HG03469 (cell line): ENCODE data around the gene NAT8L.

Experiments used
- ATAC-seq: cut with Tn5 transposase; IDR thresholded peaks from one replicate; pipeline ENCODE4 v1.9.1; 2021; ENCODE audit warnings: mild to moderate bottlenecking, moderate library complexity, moderate number of reproducible peaks; ENCODE audit not compliant: unreplicated experiment

NAT8L gene

GRCh38 chr4:2062808-2063524 is 3.8 kb downstream of the NAT8L start:
- no peak for ATAC-seq

DNA sequence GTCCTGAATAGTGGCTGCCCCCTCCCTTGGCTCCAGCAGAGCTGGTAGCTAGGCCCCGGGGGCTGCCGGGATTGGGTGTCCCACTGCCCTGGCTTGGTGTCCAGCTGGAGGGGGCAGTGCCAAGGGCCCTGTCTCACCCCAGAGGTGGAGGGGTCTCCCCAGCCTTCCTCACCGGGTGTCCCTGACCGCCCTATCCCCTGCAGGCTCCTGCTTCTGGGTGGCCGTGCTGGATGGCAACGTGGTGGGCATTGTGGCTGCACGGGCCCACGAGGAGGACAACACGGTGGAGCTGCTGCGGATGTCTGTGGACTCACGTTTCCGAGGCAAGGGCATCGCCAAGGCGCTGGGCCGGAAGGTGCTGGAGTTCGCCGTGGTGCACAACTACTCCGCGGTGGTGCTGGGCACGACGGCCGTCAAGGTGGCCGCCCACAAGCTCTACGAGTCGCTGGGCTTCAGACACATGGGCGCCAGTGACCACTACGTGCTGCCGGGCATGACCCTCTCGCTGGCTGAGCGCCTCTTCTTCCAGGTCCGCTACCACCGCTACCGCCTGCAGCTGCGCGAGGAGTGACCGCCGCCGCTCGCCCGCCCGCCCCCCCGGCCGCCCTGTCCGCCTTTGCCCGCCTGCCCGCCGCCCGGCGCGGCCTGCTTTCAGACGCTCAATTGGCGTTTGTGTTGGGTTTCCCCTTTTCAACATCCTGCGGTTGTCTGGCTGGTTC is 4.6 kb downstream of the NAT8L start:
- no peak for ATAC-seq

GRCh38 chr4:2064276-2064991 is 5.3 kb downstream of the NAT8L start:
- ATAC-seq, result no peak

GRCh38 chr4:2065106-2065930 is 6.2 kb downstream of the NAT8L start:
- ATAC-seq, result no peak

- ATAC-seq, result no peak
These were observed 7.0 kb downstream of the NAT8L start for GRCh38 chr4:2066011-2066551.

DNA sequence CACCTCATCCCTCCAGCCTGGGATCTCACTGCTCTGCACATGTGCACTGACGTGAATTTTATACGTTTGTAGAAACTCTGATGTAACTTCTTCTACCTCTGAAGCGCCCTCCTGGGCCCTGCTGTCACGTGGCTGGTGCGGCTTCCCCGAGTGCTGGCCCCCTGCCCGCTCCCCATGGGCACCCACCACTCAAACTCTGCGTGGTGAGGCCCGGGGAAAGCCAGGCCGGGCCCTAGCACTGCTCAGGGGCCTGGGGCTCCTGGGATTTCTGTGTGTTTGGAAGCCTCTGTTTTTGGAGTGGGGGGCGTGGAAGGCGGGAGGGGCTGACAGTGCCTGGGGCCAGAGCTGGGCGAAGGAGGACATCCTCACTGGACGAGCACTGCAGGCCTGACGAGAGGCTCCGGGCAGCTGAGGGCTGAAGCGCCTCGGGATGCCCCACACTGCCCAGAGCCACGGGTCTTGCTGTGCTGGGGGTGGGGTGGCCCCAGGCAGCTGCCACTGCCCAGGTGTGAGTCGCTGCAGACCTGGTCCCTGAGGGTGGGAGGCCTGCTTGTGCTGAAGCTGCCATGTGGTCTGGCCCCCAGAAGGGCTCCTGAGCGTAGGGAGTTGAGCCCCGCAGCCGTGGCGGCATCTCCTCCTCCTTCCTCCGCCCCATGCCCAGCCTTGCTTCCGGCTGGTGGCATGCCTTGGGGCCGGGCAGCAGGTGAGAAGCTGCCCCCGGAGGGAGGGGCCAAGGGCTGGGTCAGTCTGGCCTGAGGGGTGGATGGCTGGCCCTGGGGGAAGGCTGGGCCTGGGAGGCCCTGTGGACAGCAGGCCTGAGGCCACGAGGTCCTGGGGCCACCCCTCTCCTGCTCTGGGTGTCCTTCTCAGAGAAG is 7.7 kb downstream of the NAT8L start:
- no peak for ATAC-seq

GRCh38 chr4:2067446-2068197 is 8.5 kb downstream of the NAT8L start:
- ATAC-seq, result no peak

DNA sequence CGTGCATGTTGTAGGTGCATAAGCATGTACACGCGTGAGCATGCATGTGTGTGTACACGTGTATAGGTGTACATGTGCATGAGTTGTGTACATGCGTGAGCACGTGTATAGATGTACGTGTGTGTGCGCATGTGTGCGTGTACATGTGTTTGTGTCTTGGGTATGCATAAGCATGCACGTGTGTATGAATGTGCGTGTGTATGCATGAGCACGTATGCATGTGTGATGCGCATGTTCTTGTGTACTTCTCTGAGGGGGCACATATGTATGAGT is 9.0 kb downstream of the NAT8L start:
- no peak for ATAC-seq

DNA sequence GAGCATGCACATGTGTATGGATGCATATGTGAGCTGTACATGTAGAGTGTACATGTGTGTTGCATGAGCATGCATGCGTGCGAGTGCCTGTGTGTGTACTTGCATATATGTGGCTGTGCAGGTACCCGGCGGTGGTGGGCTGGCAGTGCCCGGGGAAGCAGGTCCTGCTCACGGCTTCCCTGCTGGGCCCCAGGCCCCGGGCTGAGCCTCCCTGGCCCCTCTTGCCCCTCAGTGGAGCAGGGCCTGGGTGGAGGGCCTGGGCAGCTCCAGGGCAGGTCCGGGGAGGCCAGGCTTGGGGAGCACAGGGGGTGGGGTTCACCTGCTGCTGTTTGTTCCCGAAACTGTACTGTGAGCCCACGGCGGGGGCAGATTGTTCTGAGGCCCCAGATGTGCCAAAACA is 9.4 kb downstream of the NAT8L start:
- ATAC-seq, result no peak

DNA sequence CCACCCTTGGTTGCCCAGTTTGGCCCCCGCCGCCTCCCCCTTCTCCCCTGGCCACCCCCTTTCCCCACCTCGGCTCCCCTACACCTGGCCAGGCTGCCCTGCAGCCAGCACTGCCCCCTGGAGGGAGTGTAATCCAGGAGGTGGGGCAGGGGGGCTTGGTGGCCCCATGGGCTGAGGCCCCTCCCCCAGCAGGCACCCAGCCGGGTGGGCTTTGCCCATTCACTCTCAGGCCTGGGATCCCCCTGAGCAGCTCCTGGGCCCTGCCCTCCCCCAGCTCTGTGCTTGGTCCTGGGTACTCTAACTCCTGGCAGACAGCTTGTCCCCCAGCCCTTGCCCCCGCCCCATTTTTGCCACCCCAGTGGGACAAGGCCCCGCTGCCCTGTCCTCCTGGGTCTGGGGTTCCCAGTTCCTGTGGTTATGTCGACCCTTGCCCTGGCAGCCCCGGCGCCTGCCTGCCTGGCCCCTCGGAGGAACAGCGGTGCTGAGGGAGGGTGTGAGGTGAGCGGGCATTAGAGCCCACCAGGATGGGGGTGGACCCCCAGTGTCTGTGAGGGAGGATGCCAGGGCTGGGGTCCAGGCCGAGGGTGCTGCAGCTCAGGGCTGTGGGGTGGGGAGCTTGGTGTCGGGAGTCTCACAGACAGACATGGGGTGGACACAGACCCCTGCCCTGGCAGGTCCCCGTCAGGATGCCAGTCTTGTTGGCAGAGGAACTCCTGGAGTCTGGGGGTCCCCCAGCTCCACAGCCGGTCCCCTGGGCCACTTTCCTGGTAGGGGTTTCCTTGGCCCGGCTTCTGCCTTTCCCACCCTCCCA is 10.2 kb downstream of the NAT8L start:
- no peak for ATAC-seq

DNA sequence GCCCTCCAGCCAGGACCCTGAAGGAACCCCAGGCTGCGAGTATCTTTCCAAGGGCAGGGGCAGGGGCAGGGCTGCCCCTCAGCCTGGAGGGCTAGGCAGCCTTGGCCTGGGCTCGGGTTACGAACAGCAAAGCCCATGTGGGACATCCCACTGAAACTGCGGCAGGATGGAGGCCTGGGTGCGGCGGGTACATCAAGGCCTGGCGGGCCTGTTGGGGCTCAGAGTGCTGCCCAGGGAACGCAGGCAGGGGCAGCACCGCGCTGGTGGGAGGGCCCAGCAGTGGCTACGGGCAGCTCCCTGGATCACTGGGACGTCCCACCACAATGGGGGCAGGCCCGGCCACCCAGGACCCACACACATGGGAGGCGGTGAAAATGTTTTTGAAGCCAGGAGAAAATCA is 10.9 kb downstream of the NAT8L start:
- ATAC-seq, result no peak

DNA sequence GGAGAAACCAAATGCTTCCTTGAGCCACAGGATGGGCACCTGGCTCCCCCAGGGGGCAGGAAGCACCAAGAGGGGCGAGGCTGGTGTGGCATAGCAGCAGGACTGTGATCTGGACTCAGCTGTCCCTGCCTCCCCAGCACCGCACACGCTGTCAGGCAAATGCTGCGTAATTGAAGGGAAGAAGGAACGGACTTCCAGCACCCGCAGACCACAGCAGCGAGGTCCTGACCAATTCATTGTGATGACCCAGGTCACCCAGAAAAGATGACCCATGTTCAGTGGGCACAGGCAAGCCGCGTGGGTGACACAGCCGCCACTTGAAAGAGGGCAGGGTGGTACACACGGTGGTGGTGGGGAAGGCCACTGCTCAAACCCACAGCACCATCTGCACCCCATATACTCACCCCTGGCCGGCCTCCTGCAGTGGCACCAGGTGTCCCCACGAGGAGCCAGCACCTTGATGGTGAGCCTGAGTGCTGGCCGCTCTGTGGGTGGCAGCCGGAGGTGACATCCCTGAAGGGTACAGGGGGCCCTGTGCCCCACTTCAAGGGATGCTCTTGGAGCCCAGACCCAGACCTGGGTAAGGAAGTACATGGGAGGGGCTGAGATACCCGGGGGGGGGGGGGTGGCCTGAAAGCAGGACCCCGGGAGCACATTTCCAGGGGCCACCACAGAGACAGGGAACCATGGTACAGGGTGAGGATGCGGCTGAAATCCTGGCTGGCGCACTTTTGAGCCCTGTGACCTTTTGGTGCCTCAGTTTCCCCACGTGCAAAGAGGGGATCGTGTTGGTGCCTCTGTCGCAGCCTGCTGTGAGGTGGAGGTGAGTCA is 11.5 kb downstream of the NAT8L start:
- ATAC-seq, result no peak

DNA sequence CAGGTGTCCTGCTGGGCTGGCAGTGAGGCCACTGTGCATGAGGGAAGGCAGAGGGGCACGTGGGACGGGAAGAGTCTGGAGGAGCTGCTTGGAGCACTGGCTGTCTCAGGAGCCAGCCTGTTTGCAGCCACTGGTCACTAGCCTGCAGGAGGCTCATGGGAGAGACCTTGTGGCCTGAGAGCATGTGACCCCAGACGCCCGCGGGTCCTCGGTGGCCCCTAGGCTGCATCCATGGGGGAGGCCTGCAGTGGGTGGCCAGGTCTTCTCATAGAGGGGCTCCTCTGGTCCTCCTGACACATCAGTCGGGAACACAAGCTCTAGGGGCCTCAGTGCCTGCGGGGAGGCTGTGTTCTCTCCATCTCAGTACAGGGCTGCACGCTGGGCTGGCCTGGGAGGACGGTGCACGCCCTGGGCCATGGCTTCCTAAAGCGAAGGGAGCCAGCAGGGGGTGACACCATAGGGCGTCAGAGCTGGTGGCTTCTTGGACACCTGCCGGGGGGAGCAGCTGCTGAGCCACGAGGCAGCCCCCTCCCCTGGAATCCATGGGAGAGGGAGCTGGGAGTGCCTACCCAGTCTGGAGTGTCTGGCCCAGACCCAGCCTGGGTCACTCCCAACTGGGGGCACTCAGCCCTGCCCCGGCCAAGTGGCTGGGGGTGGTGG is 12.3 kb downstream of the NAT8L start:
- ATAC-seq, result no peak

GRCh38 chr4:2071912-2072867 is 13.1 kb downstream of the NAT8L start:
- ATAC-seq, result no peak

- ATAC-seq, result no peak
These were observed 14.1 kb downstream of the NAT8L start for GRCh38 chr4:2072971-2073807.
